Thyroid gland (tissue), 4 donors: ENCODE data around the gene ANXA3. TPM values are rescaled to one million over a fixed set of nuclear protein-coding genes. Genes with fewer than 3 reads are reported as not detected.

Experiments
- DNase-seq, 2 donors: peaks; one replicate each; pipeline ENCODE4 v3.0.0-alpha.2; 2019
- H3K27ac ChIP-seq, 3 donors: fragments of 200-600 bp; sonication (generic); 1 replicate in 2 of 3; 2 replicates in 1 of 3; pipeline ENCODE4 v1.5.1; 2016 to 2019; ENCODE audit warnings: mild to moderate bottlenecking in 1 of 3, moderate library complexity in 1 of 3
- H3K27me3 ChIP-seq: fragments of 200-600 bp; sonication (generic); one replicate; pipeline ENCODE4 v1.5.1; 2019
- H3K36me3 ChIP-seq, 2 donors: fragments of 200-600 bp; sonication (generic); one replicate each; pipeline ENCODE4 v1.5.1; 2016 to 2019
- H3K4me1 ChIP-seq, 2 donors: fragments of 200-600 bp; sonication (generic); one replicate each; pipeline ENCODE4 v1.5.1; 2017 to 2019
- H3K4me3 ChIP-seq, 3 donors: fragments of 200-600 bp; sonication (generic); replicated peaks in 1 of 3; 1 replicate in 2 of 3; 2 replicates in 1 of 3; pipeline ENCODE4 v1.5.1; 2016; ENCODE audit warnings: mild to moderate bottlenecking in 1 of 3
- H3K9me3 ChIP-seq: fragments of 200-600 bp; sonication (generic); one replicate; pipeline ENCODE4 v1.5.1; 2017
- POLR2A ChIP-seq, 2 donors: fragments of 450-650 bp; IDR thresholded peaks; one replicate each; pipeline ENCODE4 v1.6.1; 2017; ENCODE audit warnings: antibody characterized with exemption in 2 of 2, mild to moderate bottlenecking in 2 of 2, moderate library complexity in 1 of 2
- WGBS, 2 donors: methylation state at CpG; one replicate each; pipeline ENCODE4 v1.1.5; 2017; 5-methylcytosine and 5-hydroxymethylcytosine counted together
- intact Hi-C: fragments of 100-400 bp; cut with DNase I; formaldehyde crosslinking; loops from one replicate; pipeline ENCODE4 v1.15.1; 2023
- total RNA-seq, 4 donors: library from RNA; depleted of rRNA; stranded (reverse); fragments of >200 nt; gene quantifications; one replicate each; pipeline ENCODE4 v1.2.3, GENCODE V29; 2016
- TF ChIP-seq, protein P1 (sequence below), 6 experiments: fragments of 200-600 bp in 3 of 6; fragments of 450-650 bp in 3 of 6; sonication (generic) in 3 of 6; IDR thresholded peaks; one replicate each; pipeline ENCODE4 v1.5.1; 2016 to 2019; ENCODE audit warnings: antibody characterized with exemption in 6 of 6, mild to moderate bottlenecking in 2 of 6, inconsistent platforms in 1 of 6, moderate library complexity in 1 of 6

Gene ANXA3
- total RNA-seq, 4 donors from 2014 or later: 98.7 to 213 (median 156) TPM

DNA sequence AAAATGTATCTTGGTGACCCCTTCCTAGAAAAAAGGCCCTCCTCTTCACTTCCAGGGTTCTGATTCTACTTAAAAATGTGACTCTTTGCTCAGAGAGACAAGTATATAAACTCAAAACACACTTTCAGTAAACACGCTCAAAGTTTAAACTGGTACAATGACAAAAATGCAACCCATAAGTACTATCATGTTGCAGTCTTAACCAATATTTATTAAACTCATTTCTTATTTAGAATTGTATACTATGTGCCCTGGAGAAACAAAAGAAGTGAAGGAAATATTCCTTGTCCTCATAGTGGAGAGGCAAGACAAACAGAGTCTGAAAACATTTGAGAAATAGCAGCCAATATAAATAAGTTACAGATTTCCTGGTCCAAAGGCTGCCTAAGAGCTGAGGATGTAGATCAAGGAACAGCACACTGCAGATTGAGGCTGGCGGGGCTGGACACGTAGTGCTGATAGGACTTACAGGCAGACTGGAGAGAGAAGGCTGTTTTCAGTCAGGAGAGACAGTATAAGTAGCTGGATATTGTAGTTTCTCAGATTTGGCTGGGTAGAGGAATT lies 39.1 kb upstream of the ANXA3 start:
- no peaks in the 10 kb centered on the region for H3K36me3 ChIP-seq
- intact Hi-C loops: loop anchor here (10.0 kb wide), 1 partner anchor 548 kb away; no protein-coding TSS in a partner anchor
- TF ChIP-seq, protein P1, sequence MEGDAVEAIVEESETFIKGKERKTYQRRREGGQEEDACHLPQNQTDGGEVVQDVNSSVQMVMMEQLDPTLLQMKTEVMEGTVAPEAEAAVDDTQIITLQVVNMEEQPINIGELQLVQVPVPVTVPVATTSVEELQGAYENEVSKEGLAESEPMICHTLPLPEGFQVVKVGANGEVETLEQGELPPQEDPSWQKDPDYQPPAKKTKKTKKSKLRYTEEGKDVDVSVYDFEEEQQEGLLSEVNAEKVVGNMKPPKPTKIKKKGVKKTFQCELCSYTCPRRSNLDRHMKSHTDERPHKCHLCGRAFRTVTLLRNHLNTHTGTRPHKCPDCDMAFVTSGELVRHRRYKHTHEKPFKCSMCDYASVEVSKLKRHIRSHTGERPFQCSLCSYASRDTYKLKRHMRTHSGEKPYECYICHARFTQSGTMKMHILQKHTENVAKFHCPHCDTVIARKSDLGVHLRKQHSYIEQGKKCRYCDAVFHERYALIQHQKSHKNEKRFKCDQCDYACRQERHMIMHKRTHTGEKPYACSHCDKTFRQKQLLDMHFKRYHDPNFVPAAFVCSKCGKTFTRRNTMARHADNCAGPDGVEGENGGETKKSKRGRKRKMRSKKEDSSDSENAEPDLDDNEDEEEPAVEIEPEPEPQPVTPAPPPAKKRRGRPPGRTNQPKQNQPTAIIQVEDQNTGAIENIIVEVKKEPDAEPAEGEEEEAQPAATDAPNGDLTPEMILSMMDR (IDR thresholded peaks at IDR 0.05): no peak
- peaks cover 0 to 4% of the 10 kb centered on the region in 2 donors for H3K4me1 ChIP-seq
- H3K27ac ChIP-seq: peak overlapping the region in 1 of 3 donors; percentile 30
- no peak overlapping the region for H3K4me3 ChIP-seq
- H3K9me3 ChIP-seq: no peaks in the 10 kb centered on the region
- H3K27me3 ChIP-seq: no peaks in the 10 kb centered on the region
- WGBS, 2 donors: 58 to 62% methylated on average over 3 of the region's 3 CpGs
- DNase-seq: peak; percentile 33 to 36

DNA sequence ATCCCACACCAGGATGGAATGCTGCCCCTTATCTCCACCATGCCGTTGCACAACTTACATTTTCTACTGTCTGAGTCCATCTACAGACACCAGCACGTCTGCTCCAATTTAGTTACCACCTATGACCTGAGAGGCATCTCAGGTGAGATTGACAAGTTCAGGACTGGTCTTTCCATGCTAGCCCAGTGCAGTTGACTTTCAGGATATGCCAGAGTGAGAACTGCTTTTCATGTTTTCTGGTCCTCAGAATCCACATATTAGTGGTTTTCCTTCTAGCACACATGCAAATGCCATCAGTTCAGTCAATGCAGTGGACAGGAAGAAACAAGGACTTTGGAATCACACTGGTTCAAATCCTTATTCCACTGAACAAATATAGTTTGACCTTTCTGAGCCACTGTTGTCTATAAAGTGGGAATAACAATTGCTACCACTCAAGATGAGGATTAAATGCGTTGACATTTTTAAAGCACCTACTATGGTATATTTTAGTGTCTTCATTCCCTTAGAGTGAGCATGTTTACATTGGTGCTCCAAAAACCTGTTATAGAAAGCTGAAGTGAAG lies 38.1 kb upstream of the ANXA3 start:
- Histone ChIP-seq H3K36me3 (no peaks in the 10 kb centered on the region), H3K27me3 (no peaks in the 10 kb centered on the region), H3K9me3 (no peaks in the 10 kb centered on the region), H3K27ac (no peak overlapping the region), H3K4me3 (no peak overlapping the region), H3K4me1 (peaks cover 0 to 4% of the 10 kb centered on the region in 2 donors)
- DNase-seq: no peak
- TF ChIP-seq, protein P1 (IDR thresholded peaks at IDR 0.05): no peak
- TF ChIP-seq POLR2A (IDR thresholded peaks at IDR 0.05): no peak
- intact Hi-C loops: loop anchor here (10.0 kb wide), 1 partner anchor 549 kb away; no protein-coding TSS in a partner anchor
- WGBS, 2 donors: 84 to 87% methylated on average over 3 of the region's 3 CpGs

DNA sequence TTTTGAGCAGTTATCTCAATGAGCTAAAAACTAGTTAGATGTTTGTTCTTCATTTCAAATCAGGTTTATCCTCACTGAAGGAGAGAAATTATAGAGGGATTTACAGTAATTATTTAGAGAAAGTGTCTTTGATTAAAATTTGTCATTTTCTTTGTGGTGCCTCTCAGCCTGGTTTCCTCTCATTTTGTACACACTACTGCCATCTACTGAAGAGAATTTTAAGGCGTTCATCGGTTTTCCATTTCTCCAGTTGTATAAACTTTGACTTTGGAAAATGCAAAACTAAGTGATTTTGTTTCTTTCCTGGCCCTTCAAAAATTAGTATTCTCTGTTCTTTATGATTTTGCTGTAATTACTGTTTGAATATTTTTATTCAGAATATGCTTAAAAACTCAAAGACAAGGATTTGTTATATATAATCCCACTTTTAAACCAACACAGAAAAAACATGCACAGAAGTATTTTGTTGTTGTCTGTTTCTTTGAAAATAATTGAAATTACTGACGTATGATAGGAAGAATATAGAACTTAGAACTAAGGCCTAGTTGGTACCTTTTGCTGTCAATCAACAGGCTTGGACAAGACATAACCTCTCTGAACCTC lies 34.4 kb upstream of the ANXA3 start:
- WGBS, 2 donors: 20 to 26% methylated on average over 3 of the region's 3 CpGs
- TF ChIP-seq, protein P1 (IDR thresholded peaks at IDR 0.05): peak in 4 of 6 experiments; percentile 36 to 71 (median 66)
- no peak for TF ChIP-seq POLR2A (IDR thresholded peaks at IDR 0.05)
- H3K36me3 ChIP-seq: no peaks in the 10 kb centered on the region
- DNase-seq: no peak
- peak overlapping the region in 1 of 3 donors; percentile 18 for H3K27ac ChIP-seq
- intact Hi-C loops: loop anchor here (10.0 kb wide), 1 partner anchor 552 kb away; no protein-coding TSS in a partner anchor
- no peak overlapping the region for H3K4me3 ChIP-seq
- peaks cover 3 to 5% of the 10 kb centered on the region in 2 donors for H3K4me1 ChIP-seq
- H3K9me3 ChIP-seq: no peaks in the 10 kb centered on the region
- H3K27me3 ChIP-seq: no peaks in the 10 kb centered on the region

DNA sequence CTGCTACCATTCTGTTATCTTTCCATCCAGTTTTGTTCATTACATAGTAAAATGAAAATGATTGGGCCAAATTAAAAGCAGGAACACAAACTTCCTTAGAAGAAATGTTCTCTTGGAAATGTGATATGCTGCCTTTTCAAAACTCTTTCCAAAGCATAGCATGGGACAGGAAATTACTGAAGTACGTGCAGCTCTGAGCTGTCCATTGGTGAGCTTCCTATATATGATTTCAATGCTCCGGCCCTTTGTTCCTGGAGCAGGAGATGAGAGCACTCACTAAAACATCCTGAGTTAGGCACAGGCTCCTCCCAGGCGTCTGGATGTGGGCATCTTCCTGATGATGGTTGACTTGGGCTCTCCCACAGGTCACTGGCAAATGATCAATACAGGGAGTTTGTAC lies 33.0 kb upstream of the ANXA3 start:
- intact Hi-C loops: loop anchor here (10.0 kb wide), 1 partner anchor 554 kb away; no protein-coding TSS in a partner anchor
- Histone ChIP-seq H3K36me3 (no peaks in the 10 kb centered on the region), H3K27ac (no peak overlapping the region), H3K4me1 (peaks cover 0 to 5% of the 10 kb centered on the region in 2 donors), H3K9me3 (no peaks in the 10 kb centered on the region), H3K27me3 (no peaks in the 10 kb centered on the region), H3K4me3 (no peak overlapping the region)
- DNase-seq: peak in 1 of 2 donors; percentile 5
- whole genome bisulfite sequencing, 2 donors: 58 to 63% methylated on average over 3 of the region's 3 CpGs
- no peak for TF ChIP-seq POLR2A (IDR thresholded peaks at IDR 0.05)
- TF ChIP-seq, protein P1 (IDR thresholded peaks at IDR 0.05): no peak

DNA sequence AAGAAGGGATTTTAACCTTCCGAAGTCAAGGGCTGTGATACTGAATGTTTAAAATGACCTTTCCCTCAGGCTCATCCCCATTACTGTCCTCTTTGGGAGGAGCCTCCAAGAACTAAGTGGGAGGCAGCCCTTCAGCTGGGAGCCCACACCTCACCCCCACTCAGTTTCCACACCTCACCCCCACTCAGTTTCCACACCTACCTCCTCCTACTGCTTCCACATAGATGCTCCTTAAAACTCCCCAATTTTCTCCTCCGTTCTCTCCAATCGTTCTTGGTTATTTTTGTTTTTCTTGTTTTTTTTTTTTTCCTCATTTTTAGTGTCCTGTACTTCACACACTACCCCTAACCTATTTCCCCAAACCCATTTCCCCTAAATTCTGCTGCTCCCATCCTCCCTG lies 31.6 kb upstream of the ANXA3 start:
- Histone ChIP-seq H3K4me3 (no peak overlapping the region), H3K27ac (no peak overlapping the region), H3K27me3 (no peaks in the 10 kb centered on the region), H3K4me1 (peaks cover 1 to 5% of the 10 kb centered on the region in 2 donors), H3K9me3 (no peaks in the 10 kb centered on the region), H3K36me3 (no peaks in the 10 kb centered on the region)
- intact Hi-C loops: loop anchor here (10.0 kb wide), 1 partner anchor 555 kb away; no protein-coding TSS in a partner anchor
- 77 to 82% methylated on average over 3 of the region's 3 CpGs for WGBS, 2 donors
- TF ChIP-seq, protein P1 (IDR thresholded peaks at IDR 0.05): no peak
- no peak for TF ChIP-seq POLR2A (IDR thresholded peaks at IDR 0.05)
- DNase-seq: no peak
